Liver (tissue), 9 donors: ENCODE measurements around the gene TRAPPC2L. TPM values are rescaled to one million over a fixed set of nuclear protein-coding genes. Genes with fewer than 3 reads are reported as not detected.

Experiments used
- DNase-seq: peaks from one replicate; pipeline ENCODE4 v3.0.0-alpha.2; 2017; ENCODE audit warnings: low spot score
- H3K27ac ChIP-seq, 2 donors: one replicate each; pipeline ENCODE4 v1.7.0; 2013; ENCODE audit warnings: inconsistent platforms in 2 of 2, low read length in 2 of 2, control low read depth in 1 of 2, low read depth in 1 of 2, mild to moderate bottlenecking in 1 of 2
- H3K27me3 ChIP-seq, 4 donors: one replicate each; pipeline versions ENCODE4 v1.6.1 to v1.7.0; 2013; ENCODE audit warnings: low read length in 3 of 4, inconsistent platforms in 1 of 4, mild to moderate bottlenecking in 1 of 4, moderate library complexity in 1 of 4; ENCODE audit not compliant: control insufficient read depth in 4 of 4, insufficient read depth in 4 of 4
- H3K36me3 ChIP-seq, 4 donors: one replicate each; pipeline versions ENCODE4 v1.6.1 to v1.7.0; 2013; ENCODE audit warnings: low read length in 3 of 4, mild to moderate bottlenecking in 3 of 4, low read depth in 1 of 4, moderate library complexity in 1 of 4; ENCODE audit not compliant: control insufficient read depth in 4 of 4, insufficient read depth in 3 of 4
- H3K4me1 ChIP-seq, 4 donors: one replicate each; pipeline versions ENCODE4 v1.6.1 to v1.7.0; 2013; ENCODE audit warnings: low read length in 3 of 4, mild to moderate bottlenecking in 3 of 4, moderate library complexity in 1 of 4; ENCODE audit not compliant: control insufficient read depth in 4 of 4, insufficient read depth in 4 of 4
- H3K4me3 ChIP-seq, 3 donors: one replicate each; pipeline versions ENCODE4 v1.6.1 to v1.7.0; 2013; ENCODE audit warnings: low read length in 3 of 3, control low read depth in 1 of 3, low read depth in 1 of 3, mild to moderate bottlenecking in 1 of 3
- H3K9ac ChIP-seq, 2 donors: one replicate each; pipeline ENCODE4 v1.7.0; 2013; ENCODE audit warnings: low read length in 2 of 2, mild to moderate bottlenecking in 2 of 2, moderate library complexity in 2 of 2, control low read depth in 1 of 2, low read depth in 1 of 2
- H3K9me3 ChIP-seq, 4 donors: one replicate each; pipeline versions ENCODE4 v1.6.1 to v1.7.0; 2013; ENCODE audit warnings: low read length in 3 of 4; ENCODE audit not compliant: control insufficient read depth in 4 of 4
- ATF3 ChIP-seq: IDR thresholded peaks from 2 replicates; pipeline ENCODE4 v1.6.1; 2016; ENCODE audit warnings: antibody characterized with exemption
- CTCF ChIP-seq: fragments of 150-350 bp; IDR thresholded peaks from 2 replicates; pipeline ENCODE4 v1.5.1; 2017; ENCODE audit warnings: improper control_type of control experiment, low read depth, low read length; ENCODE audit not compliant: missing input control
- EGR1 ChIP-seq, 2 donors: IDR thresholded peaks; 2 replicates each; pipeline ENCODE4 v1.6.1; 2016 to 2018; ENCODE audit warnings: antibody characterized with exemption in 2 of 2, low read depth in 2 of 2
- FOXA1 ChIP-seq: IDR thresholded peaks from 2 replicates; pipeline ENCODE4 v1.6.1; 2016; ENCODE audit warnings: antibody characterized with exemption
- FOXA2 ChIP-seq: IDR thresholded peaks from 2 replicates; pipeline ENCODE4 v1.6.1; 2016; ENCODE audit warnings: antibody characterized with exemption
- GABPA ChIP-seq, 2 donors: IDR thresholded peaks in 1 of 2; conservative IDR thresholded peaks in 1 of 2; 2 replicates each; pipeline ENCODE4 v1.6.1; 2016; ENCODE audit warnings: antibody characterized with exemption in 2 of 2, mild to moderate bottlenecking in 1 of 2, moderate library complexity in 1 of 2
- HNF4A ChIP-seq, 2 donors: conservative IDR thresholded peaks; 2 replicates each; pipeline ENCODE4 v1.6.1; 2016; ENCODE audit warnings: antibody characterized with exemption in 2 of 2, mild to moderate bottlenecking in 2 of 2
- HNF4G ChIP-seq: IDR thresholded peaks from 2 replicates; pipeline ENCODE4 v1.6.1; 2016; ENCODE audit warnings: antibody characterized with exemption
- JUND ChIP-seq, 2 donors: IDR thresholded peaks; 2 replicates each; pipeline ENCODE4 v1.6.1; 2016; ENCODE audit warnings: antibody characterized with exemption in 2 of 2
- MAX ChIP-seq: IDR thresholded peaks from 2 replicates; pipeline ENCODE4 v1.6.1; 2016; ENCODE audit warnings: antibody characterized with exemption
- NR2F2 ChIP-seq: IDR thresholded peaks from 2 replicates; pipeline ENCODE4 v1.6.1; 2016; ENCODE audit warnings: antibody characterized with exemption
- RAD21 ChIP-seq, 2 donors: IDR thresholded peaks; 2 replicates each; pipeline ENCODE4 v1.6.1; 2016; ENCODE audit warnings: antibody characterized with exemption in 2 of 2, mild to moderate bottlenecking in 2 of 2
- REST ChIP-seq: IDR thresholded peaks from 2 replicates; pipeline ENCODE4 v1.6.1; 2016; ENCODE audit warnings: antibody characterized with exemption, mild to moderate bottlenecking
- RXRA ChIP-seq, 2 donors: IDR thresholded peaks; 2 replicates each; pipeline ENCODE4 v1.6.1; 2017 to 2018; ENCODE audit warnings: antibody characterized with exemption in 2 of 2, mild to moderate bottlenecking in 1 of 2
- SP1 ChIP-seq: IDR thresholded peaks from 2 replicates; pipeline ENCODE4 v1.6.1; 2018; ENCODE audit warnings: antibody characterized with exemption, mild to moderate bottlenecking
- TAF1 ChIP-seq: conservative IDR thresholded peaks from 2 replicates; pipeline ENCODE4 v1.6.1; 2016; ENCODE audit warnings: antibody characterized with exemption, mild to moderate bottlenecking
- YY1 ChIP-seq: IDR thresholded peaks from 2 replicates; pipeline ENCODE4 v1.6.1; 2016; ENCODE audit warnings: antibody characterized with exemption, mild to moderate bottlenecking
- ZBTB33 ChIP-seq: IDR thresholded peaks from 2 replicates; pipeline ENCODE4 v1.6.1; 2016; ENCODE audit warnings: antibody characterized with exemption
- WGBS: extraction: QIAGEN DNeasy Blood & Tissue Kit; methylation state at CpG from one replicate; pipeline ENCODE4 v1.1.7; 2013; 5-methylcytosine and 5-hydroxymethylcytosine counted together
- polyA plus RNA-seq, 2 donors: library from polyadenylated mRNA; stranded (reverse) in 1 of 2; unstranded in 1 of 2; fragments of 200-250 nt in 1 of 2; fragments of >200 nt in 1 of 2; fragmentation: Nextera tagmentation in 1 of 2; extraction: Ambion mirVana in 1 of 2; gene quantifications; one replicate each; pipeline versions ENCODE4 v1.2.1 to v1.2.3, GENCODE V29; 2013 to 2015
- total RNA-seq, 2 donors: library from RNA; depleted of rRNA; stranded (reverse); fragments of >200 nt; gene quantifications; one replicate each; pipeline ENCODE4 v1.2.3, GENCODE V29; 2014
- donor health status: healthy.
- donor health status: healthy.
- donor health status: healthy.
- donor health status: healthy.
- donor health status: healthy.

Gene TRAPPC2L
- total and polyA plus RNA-seq, 4 donors, result 16.3 to 59.4 (median 22.2) TPM

- no peak for DNase-seq
- 91% methylated on average over 24 of the region's 24 CpGs for WGBS
- H3K4me3 ChIP-seq, result no peak overlapping the region
- H3K36me3 ChIP-seq, result peaks cover 0 to 14% (median 5%) of the 10 kb centered on the region in 4 donors
- no peak overlapping the region for H3K27ac ChIP-seq
- H3K27me3 ChIP-seq, result no peaks in the 10 kb centered on the region
- no peaks in the 10 kb centered on the region for H3K9me3 ChIP-seq
- no peak overlapping the region for H3K9ac ChIP-seq
- H3K4me1 ChIP-seq, result no peaks in the 10 kb centered on the region
- TF ChIP-seq REST, result no peak
- no peak for TF ChIP-seq ATF3
These were observed 28.2 kb upstream of the TRAPPC2L start for GRCh38 chr16:88828711-88829110.

- H3K27ac ChIP-seq, result no peak overlapping the region
- H3K4me1 ChIP-seq, result no peaks in the 10 kb centered on the region
- DNase-seq, result no peak
- H3K9ac ChIP-seq, result no peak overlapping the region
- H3K27me3 ChIP-seq, result no peaks in the 10 kb centered on the region
- 84% methylated on average over 11 of the region's 11 CpGs for WGBS
- no peaks in the 10 kb centered on the region for H3K9me3 ChIP-seq
- no peak overlapping the region for H3K4me3 ChIP-seq
- peaks cover 0 to 14% (median 6%) of the 10 kb centered on the region in 4 donors for H3K36me3 ChIP-seq
- TF ChIP-seq SP1 (no peak), JUND (IDR thresholded peaks at IDR 0.05) (no peak), CTCF (no peak), MAX (no peak), ZBTB33 (no peak), RXRA (IDR thresholded peaks at IDR 0.05) (no peak), HNF4G (no peak), TAF1 (no peak), HNF4A (conservative IDR thresholded peaks at IDR 0.05) (no peak), NR2F2 (no peak), RAD21 (IDR thresholded peaks at IDR 0.05) (no peak), FOXA1 (no peak), FOXA2 (no peak), REST (no peak), GABPA (IDR thresholded peaks at IDR 0.05 in 1 of 2, conservative IDR thresholded peaks at IDR 0.05 in 1 of 2) (no peak), EGR1 (IDR thresholded peaks at IDR 0.05; ENCODE audit: low read depth in 2 of 2) (no peak), YY1 (no peak)
These were observed 26.7 kb upstream of the TRAPPC2L start for GRCh38 chr16:88830258-88830657.
